NCI-H1048 (cell line): Measurements from ENCODE around the gene SERPINE1.
"Not testable (repeated sequence)": the region's sequence is repeated elsewhere in the genome, so short reads cannot be mapped to it uniquely, and the experiment has no call there.

ENCODE experiments used
- DNase-seq: peaks from one replicate; lab custom pipeline; 2025; lab: John Stamatoyannopoulos, UW

Gene SERPINE1

GRCh38 chr7:101102026-101102425 is 24.9 kb upstream of the SERPINE1 start:
- no peak for DNase-seq

DNA sequence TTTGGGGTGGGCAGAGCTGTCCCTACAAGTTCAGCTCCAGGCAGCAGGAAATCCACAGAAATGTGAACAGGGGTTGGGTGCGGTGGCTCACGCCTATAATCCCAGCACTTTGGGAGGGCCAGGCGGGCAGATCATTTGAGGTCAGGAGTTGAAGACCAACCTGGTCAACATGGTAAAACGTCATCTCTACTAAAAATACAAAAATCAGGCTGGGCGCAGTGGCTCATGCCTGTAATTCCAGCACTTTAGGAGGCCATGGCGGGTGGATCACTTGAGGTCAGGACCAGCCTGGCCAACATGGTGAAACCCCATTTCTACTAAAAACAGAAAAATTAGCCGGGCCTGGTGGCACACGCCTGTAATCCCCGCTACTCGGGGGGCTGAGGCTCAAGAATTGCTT is 23.2 kb upstream of the SERPINE1 start:
- DNase-seq = not testable (repeated sequence)

- DNase-seq = no peak
These were observed 22.7 kb upstream of the SERPINE1 start for GRCh38 chr7:101104193-101104713.

DNA sequence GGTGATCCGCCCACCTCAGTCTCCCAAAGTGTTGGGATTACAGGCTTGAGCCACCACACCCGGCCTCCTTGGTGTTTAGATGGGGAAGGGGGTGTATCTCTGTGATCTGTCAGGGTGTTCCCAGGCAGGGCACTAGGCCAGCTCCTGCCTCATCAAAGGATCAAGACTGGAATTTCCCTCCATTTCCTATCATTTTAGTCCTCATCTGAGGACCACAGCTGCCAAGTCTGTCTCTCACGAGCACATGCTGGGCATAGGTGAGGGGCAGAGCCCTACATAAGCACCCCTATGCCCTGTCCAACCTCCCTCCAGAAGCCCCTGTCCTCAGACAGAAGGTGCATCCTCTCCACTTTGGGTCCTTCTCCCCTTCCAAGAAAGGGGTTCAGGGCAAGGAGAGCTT is 22.1 kb upstream of the SERPINE1 start:
- DNase-seq = no peak

DNA sequence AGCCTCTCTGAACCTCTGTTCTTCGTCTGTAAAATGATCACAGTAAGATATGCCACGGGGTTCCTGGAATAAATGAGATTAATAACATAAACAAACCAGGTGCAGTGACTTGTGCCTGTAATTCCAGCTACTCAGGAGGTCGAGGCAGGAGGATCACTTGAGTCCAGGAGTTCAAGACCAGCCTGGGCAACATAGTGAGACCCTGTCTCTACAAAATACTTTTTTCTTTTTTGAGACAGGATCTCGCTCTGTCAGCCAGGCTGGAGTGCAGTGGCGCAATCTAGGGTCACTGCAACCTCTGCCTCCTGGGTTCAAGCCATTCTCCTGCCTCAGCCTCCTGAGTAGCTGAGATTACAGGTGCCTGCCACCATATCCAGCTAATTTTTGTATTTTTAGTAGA is 21.7 kb upstream of the SERPINE1 start:
- not testable (repeated sequence) for DNase-seq

DNA sequence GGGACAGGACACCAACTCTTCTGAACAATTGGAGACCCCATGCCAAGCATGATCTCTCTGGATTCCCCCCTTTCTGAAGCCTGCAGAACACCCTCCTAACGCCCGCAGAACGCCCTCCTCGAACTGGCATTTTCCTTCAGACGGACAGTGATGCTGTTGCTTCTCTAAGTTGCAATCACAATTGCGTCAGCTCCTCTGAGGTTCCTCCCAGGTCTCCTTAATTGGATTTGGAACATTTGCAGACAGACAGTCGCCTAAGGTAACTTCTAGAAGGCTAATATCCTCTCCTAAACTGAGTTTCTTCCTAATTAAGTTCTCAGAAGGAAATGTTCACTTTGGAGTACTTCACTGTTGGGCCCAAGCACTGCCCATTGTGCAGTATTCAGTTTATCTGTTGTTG is 20.5 kb upstream of the SERPINE1 start:
- DNase-seq = no peak

DNA sequence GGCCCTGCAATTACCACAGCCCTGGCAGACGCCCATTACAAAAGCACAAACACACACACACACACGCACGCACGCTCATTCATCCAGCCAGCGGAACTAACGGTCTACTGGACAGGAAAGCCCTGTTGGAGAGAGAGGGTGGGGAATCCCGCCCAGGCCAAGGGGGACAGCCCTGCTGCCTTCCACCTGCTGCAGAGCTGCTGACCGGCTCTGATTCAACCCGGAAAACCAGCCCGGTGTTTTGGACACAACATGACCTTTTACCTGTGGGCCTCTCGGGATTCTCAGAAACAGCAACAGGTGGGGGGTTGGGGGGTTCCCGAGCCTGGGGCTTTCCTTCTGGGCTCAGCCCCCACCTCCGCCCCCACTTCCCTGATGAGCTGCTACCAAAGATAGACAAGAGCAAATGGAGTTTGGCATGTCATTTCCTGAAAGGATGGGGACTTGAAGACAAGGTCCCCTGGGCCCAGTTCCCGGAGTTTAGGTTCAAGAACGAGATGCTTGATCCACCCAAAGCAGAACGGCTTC is 18.5 kb upstream of the SERPINE1 start:
- DNase-seq = no peak

- no peak for DNase-seq
These were observed 17.9 kb upstream of the SERPINE1 start for GRCh38 chr7:101108961-101109360.

DNA sequence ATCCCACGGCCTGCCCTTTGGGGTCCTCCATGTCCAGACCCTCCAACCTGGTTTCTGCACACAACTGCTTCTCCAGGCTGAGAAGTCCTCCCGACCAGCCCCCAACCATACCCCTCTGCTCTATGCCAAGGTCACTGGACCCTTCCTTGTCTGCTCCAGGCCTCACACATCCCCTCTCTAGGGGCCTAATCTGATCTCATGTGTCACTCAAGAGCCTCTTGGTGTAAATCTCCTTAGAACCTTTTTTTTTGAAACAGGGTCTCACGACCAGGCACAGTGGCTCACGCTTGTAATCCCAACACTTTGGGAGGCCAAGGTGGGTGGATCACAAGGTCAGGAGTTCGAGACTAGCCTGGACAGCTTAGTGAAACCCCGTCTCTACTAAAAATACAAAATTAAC is 17.5 kb upstream of the SERPINE1 start:
- DNase-seq = no peak

DNA sequence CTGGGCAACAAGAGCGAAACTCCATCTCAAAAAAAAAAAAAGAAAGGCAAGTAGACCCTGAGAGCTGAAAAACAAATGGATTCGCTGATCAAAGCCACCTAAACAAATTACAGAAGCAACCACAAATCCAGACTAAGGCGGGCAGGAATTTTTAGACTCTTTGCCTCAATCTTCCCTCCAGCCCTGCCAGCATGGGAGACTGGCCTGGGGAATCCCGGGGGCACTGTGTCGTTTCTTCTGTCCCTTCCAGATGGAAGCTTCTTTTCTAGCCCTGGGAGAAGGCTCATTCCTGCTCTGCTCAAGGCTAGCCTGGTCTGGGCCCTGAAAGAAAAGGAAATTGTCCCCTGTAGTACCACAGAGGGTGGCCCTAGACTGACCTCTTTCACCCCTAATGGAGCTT is 15.6 kb upstream of the SERPINE1 start:
- DNase-seq = no peak

- DNase-seq = no peak
These were observed 14.7 kb upstream of the SERPINE1 start for GRCh38 chr7:101112233-101112632.

GRCh38 chr7:101113140-101113539 is 13.8 kb upstream of the SERPINE1 start:
- not testable (repeated sequence) for DNase-seq

GRCh38 chr7:101113836-101114235 is 13.1 kb upstream of the SERPINE1 start:
- no peak for DNase-seq

DNA sequence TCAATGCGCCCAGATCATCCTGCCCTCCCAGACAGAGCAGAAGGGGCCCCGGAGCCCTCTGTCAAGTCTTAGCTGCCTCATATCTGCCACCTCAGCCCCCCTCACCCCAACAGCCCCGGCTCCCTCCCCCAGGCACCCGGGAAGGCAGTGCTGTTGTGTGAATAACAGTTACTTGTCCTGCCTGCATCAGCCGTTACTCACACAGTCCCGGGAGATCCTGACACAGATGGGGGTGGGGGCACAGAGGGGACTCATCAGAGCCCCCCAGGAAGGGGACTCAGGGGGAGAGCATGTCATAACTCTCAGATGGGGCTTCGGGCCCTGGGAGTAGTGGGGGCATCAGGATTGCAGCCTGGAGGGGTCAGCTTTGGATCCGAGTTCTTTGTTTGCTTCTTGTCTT is 12.4 kb upstream of the SERPINE1 start:
- no peak for DNase-seq

DNA sequence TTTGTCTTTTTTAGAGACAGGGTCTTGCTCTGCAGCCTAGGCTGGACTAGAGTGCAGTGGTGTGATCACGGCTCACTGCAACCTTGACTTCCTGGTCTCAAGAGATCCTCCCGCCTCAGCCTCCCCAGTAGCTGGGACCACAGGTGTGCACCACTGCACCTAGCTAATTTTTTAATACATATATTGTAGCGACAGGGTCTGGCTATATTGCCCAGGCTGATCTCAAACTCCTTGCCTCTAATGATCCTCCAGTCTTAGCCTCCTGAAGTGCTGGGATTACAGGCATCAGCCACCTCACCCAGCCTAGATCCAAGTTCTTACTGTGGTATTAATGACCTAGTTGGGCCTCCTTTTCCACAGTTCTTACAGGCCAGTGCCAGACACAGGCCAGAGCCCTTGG is 11.7 kb upstream of the SERPINE1 start:
- no peak for DNase-seq

- no peak for DNase-seq
These were observed 10.0 kb upstream of the SERPINE1 start for GRCh38 chr7:101116898-101117297.

- no peak for DNase-seq
These were observed 8.0 kb upstream of the SERPINE1 start for GRCh38 chr7:101118856-101119255.

GRCh38 chr7:101119876-101120275 is 7.0 kb upstream of the SERPINE1 start:
- DNase-seq = no peak

GRCh38 chr7:101120315-101120714 is 6.6 kb upstream of the SERPINE1 start:
- DNase-seq = no peak

DNA sequence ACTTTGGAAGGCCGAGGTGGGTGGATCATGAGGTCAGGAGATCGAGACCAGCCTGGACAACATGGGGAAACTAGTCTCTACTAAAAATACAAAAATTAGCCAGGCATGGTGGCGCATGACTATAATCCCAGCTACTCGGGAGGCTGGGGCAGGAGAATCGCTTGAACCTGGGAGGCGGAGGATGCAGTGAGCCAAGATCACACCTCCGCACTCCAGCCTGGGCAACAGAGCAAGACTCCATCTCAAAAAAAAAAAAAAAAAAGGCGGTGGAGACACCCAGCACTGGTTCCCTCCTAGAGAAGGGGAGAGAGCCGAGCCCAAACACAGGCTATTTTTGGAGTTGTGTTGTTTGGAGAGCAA is 5.3 kb upstream of the SERPINE1 start:
- DNase-seq = not testable (repeated sequence)

GRCh38 chr7:101121991-101122932 is 4.6 kb upstream of the SERPINE1 start:
- no peak for DNase-seq

GRCh38 chr7:101122933-101123702 is 3.8 kb upstream of the SERPINE1 start:
- no peak for DNase-seq

GRCh38 chr7:101123703-101124068 is 3.2 kb upstream of the SERPINE1 start:
- DNase-seq = no peak
